Posterior vena cava (tissue), 2 donors: ENCODE data around the gene PXDC1. TPM values are rescaled to one million over a fixed set of nuclear protein-coding genes. Genes with fewer than 3 reads are reported as not detected.

ENCODE experiments used
- DNase-seq: peaks from one replicate; pipeline ENCODE4 v3.0.0-alpha.2; 2020; ENCODE audit warnings: low spot score
- intact Hi-C, 2 donors: fragments of 100-400 bp; cut with DNase I; formaldehyde crosslinking; loops; one replicate each; pipeline versions ENCODE4 v1.14.1 to v1.14.2; 2022 to 2023
- total RNA-seq, 2 donors: library from RNA; stranded (reverse); fragmentation: NEBNext Ultra II Directional; extraction: Animal tissue kit (Norgen Biotek cat#: 25700); gene quantifications; one replicate each; pipeline ENCODE4 v1.2.1, GENCODE V29; 2021
- donor health status: DM: yes; HTN: yes; CAD: no.
- donor health status: DM: yes; HTN: yes; CAD: no.

The PXDC1 gene
- total RNA-seq, 2 donors from 2014 or later, result 99.5 to 103 TPM

GRCh38 chr6:3751730-3752530 lies 417 bp upstream of the PXDC1 start:
- intact Hi-C loops, result loop anchor here (5.0 kb wide), 2 partner anchors 50 to 75 kb away; no protein-coding TSS in a partner anchor

GRCh38 chr6:3750317-3751076 lies 1.0 kb downstream of the PXDC1 start:
- intact Hi-C loops, result loop anchor here (1.0 to 5.0 kb wide), 3 partner anchors 52 to 77 kb away; no protein-coding TSS in a partner anchor
- DNase-seq, result peak; percentile 96

More at GRCh38 chr6:3751730-3752530, 417 bp upstream of the PXDC1 start:
- peak; percentile 97 for DNase-seq

- peak; percentile 92 for DNase-seq
- intact Hi-C loops, result loop anchor here (1.0 to 5.0 kb wide), 5 partner anchors 52 to 242 kb away; no protein-coding TSS in a partner anchor
Measured at GRCh38 chr6:3749977-3750316, 1.6 kb downstream of the PXDC1 start.

GRCh38 chr6:3749067-3749841 lies 2.3 kb downstream of the PXDC1 start:
- DNase-seq, result no peak
- intact Hi-C loops, result loop anchor here (5.0 kb wide), 2 partner anchors 93 to 243 kb away; no protein-coding TSS in a partner anchor

GRCh38 chr6:3748208-3749066 lies 3.1 kb downstream of the PXDC1 start:
- intact Hi-C loops, result loop anchor here (5.0 kb wide), 2 partner anchors 94 to 244 kb away; no protein-coding TSS in a partner anchor
- peak; percentile 90 for DNase-seq

GRCh38 chr6:3747100-3747737 lies 4.3 kb downstream of the PXDC1 start:
- intact Hi-C loops, result loop anchor here (2.0 to 5.0 kb wide), 3 partner anchors 95 to 245 kb away; no protein-coding TSS in a partner anchor
- no peak for DNase-seq

- no peak for DNase-seq
Measured at GRCh38 chr6:3746696-3747095, 4.8 kb downstream of the PXDC1 start.

GRCh38 chr6:3746119-3746691 lies 5.3 kb downstream of the PXDC1 start:
- no peak for DNase-seq
- intact Hi-C loops, result loop anchor here (2.0 to 5.0 kb wide), 3 partner anchors 96 to 246 kb away; no protein-coding TSS in a partner anchor

More at GRCh38 chr6:3746696-3747095, 4.8 kb downstream of the PXDC1 start:
- intact Hi-C loops, result loop anchor here (2.0 to 5.0 kb wide), 3 partner anchors 96 to 246 kb away; no protein-coding TSS in a partner anchor

GRCh38 chr6:3745566-3746118 lies 5.9 kb downstream of the PXDC1 start:
- DNase-seq, result no peak
- intact Hi-C loops, result loop anchor here (2.0 to 5.0 kb wide), 3 partner anchors 97 to 247 kb away; no protein-coding TSS in a partner anchor

GRCh38 chr6:3744901-3745470 lies 6.5 kb downstream of the PXDC1 start:
- intact Hi-C loops, result loop anchor here (5.0 kb wide), 3 partner anchors 97 to 247 kb away; no protein-coding TSS in a partner anchor
- no peak for DNase-seq

- no peak for DNase-seq
- intact Hi-C loops, result loop anchor here in 1 of 2 donors (5.0 kb wide), 2 partner anchors 143 to 248 kb away; no protein-coding TSS in a partner anchor
Measured at GRCh38 chr6:3744211-3744900, 7.2 kb downstream of the PXDC1 start.

- intact Hi-C loops, result loop anchor here in 1 of 2 donors (5.0 kb wide), 2 partner anchors 144 to 249 kb away; no protein-coding TSS in a partner anchor
- no peak for DNase-seq
Measured at GRCh38 chr6:3743541-3743940, 8.0 kb downstream of the PXDC1 start.

- DNase-seq, result peak; percentile 96
- intact Hi-C loops, result loop anchor here in 1 of 2 donors (5.0 kb wide), 2 partner anchors 145 to 250 kb away; no protein-coding TSS in a partner anchor
Measured at GRCh38 chr6:3742426-3743344, 8.8 kb downstream of the PXDC1 start.

- intact Hi-C loops, result loop anchor here in 1 of 2 donors (5.0 kb wide), 2 partner anchors 145 to 250 kb away; no protein-coding TSS in a partner anchor
Measured at GRCh38 chr6:3742076-3742425, 9.5 kb downstream of the PXDC1 start.

GRCh38 chr6:3741477-3741871 lies 10.0 kb downstream of the PXDC1 start:
- no peak for DNase-seq

More at GRCh38 chr6:3742076-3742425, 9.5 kb downstream of the PXDC1 start:
- DNase-seq, result no peak

More at GRCh38 chr6:3741477-3741871, 10.0 kb downstream of the PXDC1 start:
- intact Hi-C loops, result loop anchor here in 1 of 2 donors (5.0 kb wide), 2 partner anchors 146 to 251 kb away; no protein-coding TSS in a partner anchor
